Measurements from ENCODE around the gene NDUFA12. TPM values are rescaled to one million over a fixed set of nuclear protein-coding genes. Genes with fewer than 3 reads are reported as not detected.
"Not testable (repeated sequence)": the region's sequence is repeated elsewhere in the genome, so short reads cannot be mapped to it uniquely, and the experiment has no call there.

Gene NDUFA12
- total RNA-seq (2014; rRNA removed; shearing (Covaris generic)) = 152 and 167 TPM in 2 replicates
- 167 TPM in 2 replicates for polyA plus RNA-seq (2015; cell fraction: cytosol; rRNA removed)
- 93.3 and 95.1 TPM in 2 replicates for polyA plus RNA-seq (2015; cell fraction: nucleus; rRNA removed)

- peak; percentile 95 for DNase-seq (ENCODE audit: low read depth)
These were observed at the start of gene NDUFA12 for GRCh38 chr12:95003213-95003920. NDUFA12 (minus strand) TSS chr12:95003697; CDS start chr12:95003680, 17 bp downstream.

- DNase-seq (ENCODE audit: low read depth) = no peak
These were observed 47.7 kb upstream of the NDUFA12 start for GRCh38 chr12:95051241-95051640.

GRCh38 chr12:95037906-95038305, 34.4 kb upstream of the NDUFA12 start:
- DNase-seq (ENCODE audit: low read depth) = no peak

- no peak for DNase-seq (ENCODE audit: low read depth)
These were observed 31.3 kb upstream of the NDUFA12 start for GRCh38 chr12:95034750-95035149.

GRCh38 chr12:95022477-95022876, 19.0 kb upstream of the NDUFA12 start:
- DNase-seq (ENCODE audit: low read depth) = no peak

- DNase-seq (ENCODE audit: low read depth) = no peak
These were observed 14.0 kb upstream of the NDUFA12 start for GRCh38 chr12:95017482-95017881.

GRCh38 chr12:95016120-95016519, 12.6 kb upstream of the NDUFA12 start:
- no peak for DNase-seq (ENCODE audit: low read depth)

- DNase-seq (ENCODE audit: low read depth) = no peak
These were observed 11.1 kb upstream of the NDUFA12 start for GRCh38 chr12:95014554-95014953.

- DNase-seq (ENCODE audit: low read depth) = no peak
These were observed 2.7 kb upstream of the NDUFA12 start for GRCh38 chr12:95006206-95006605.

GRCh38 chr12:95004610-95005009, 1.1 kb upstream of the NDUFA12 start:
- no peak for DNase-seq (ENCODE audit: low read depth)

GRCh38 chr12:95003921-95004272, 400 bp upstream of the NDUFA12 start:
- DNase-seq (ENCODE audit: low read depth) = no peak

GRCh38 chr12:95002754-95003153, 743 bp downstream of the NDUFA12 start:
- DNase-seq (ENCODE audit: low read depth) = no peak

- no peak for DNase-seq (ENCODE audit: low read depth)
These were observed 5.2 kb downstream of the NDUFA12 start for GRCh38 chr12:94998326-94998725.

- DNase-seq (ENCODE audit: low read depth) = no peak
These were observed 5.8 kb downstream of the NDUFA12 start for GRCh38 chr12:94997726-94998125.

GRCh38 chr12:94997061-94997460, 6.4 kb downstream of the NDUFA12 start:
- no peak for DNase-seq (ENCODE audit: low read depth)

- peak; percentile 88 for DNase-seq (ENCODE audit: low read depth)
These were observed 9.2 kb downstream of the NDUFA12 start for GRCh38 chr12:94994312-94994711.

GRCh38 chr12:94993855-94994254, 9.6 kb downstream of the NDUFA12 start:
- not testable (repeated sequence) for DNase-seq (ENCODE audit: low read depth)

GRCh38 chr12:94990222-94990621, 13.3 kb downstream of the NDUFA12 start:
- DNase-seq (ENCODE audit: low read depth) = no peak

- no peak for DNase-seq (ENCODE audit: low read depth)
These were observed 15.0 kb downstream of the NDUFA12 start for GRCh38 chr12:94988471-94988870.

GRCh38 chr12:94987801-94988200, 15.7 kb downstream of the NDUFA12 start:
- DNase-seq (ENCODE audit: low read depth) = peak; percentile 48

- no peak for DNase-seq (ENCODE audit: low read depth)
These were observed 16.3 kb downstream of the NDUFA12 start for GRCh38 chr12:94987076-94987669.

GRCh38 chr12:94985099-94985498, 18.4 kb downstream of the NDUFA12 start:
- not testable (repeated sequence) for DNase-seq (ENCODE audit: low read depth)

- no peak for DNase-seq (ENCODE audit: low read depth)
These were observed 20.2 kb downstream of the NDUFA12 start for GRCh38 chr12:94983321-94983720.

Data from HT1080 (cell line).